GF-D8 (cell line): ENCODE results near the gene EIF4A3.

Experiments used
- DNase-seq: peaks from one replicate; lab custom pipeline; 2025; lab: John Stamatoyannopoulos, UW

The EIF4A3 gene

GRCh38 chr17:80147035-80147822 lies at the start of gene EIF4A3:
EIF4A3 (minus strand) TSS chr17:80147128; CDS start chr17:80146961, 167 bp downstream.
- peak; percentile 95 for DNase-seq

- DNase-seq, result no peak
Observed at GRCh38 chr17:80196652-80197051, 49.7 kb upstream of the EIF4A3 start.

- DNase-seq, result no peak
Observed at GRCh38 chr17:80195671-80196529, 49.0 kb upstream of the EIF4A3 start.

GRCh38 chr17:80195141-80195540 lies 48.2 kb upstream of the EIF4A3 start:
- no peak for DNase-seq

- DNase-seq, result no peak
Observed at GRCh38 chr17:80191865-80192661, 45.1 kb upstream of the EIF4A3 start.

- DNase-seq, result no peak
Observed at GRCh38 chr17:80191192-80191591, 44.3 kb upstream of the EIF4A3 start.

GRCh38 chr17:80190716-80191115 lies 43.8 kb upstream of the EIF4A3 start:
- DNase-seq, result no peak

- DNase-seq, result no peak
Observed at GRCh38 chr17:80189611-80190010, 42.7 kb upstream of the EIF4A3 start.

- no peak for DNase-seq
Observed at GRCh38 chr17:80187515-80187941, 40.6 kb upstream of the EIF4A3 start.

GRCh38 chr17:80187090-80187489 lies 40.2 kb upstream of the EIF4A3 start:
- DNase-seq, result no peak

- no peak for DNase-seq
Observed at GRCh38 chr17:80185968-80186367, 39.0 kb upstream of the EIF4A3 start.

- no peak for DNase-seq
Observed at GRCh38 chr17:80184423-80184714, 37.4 kb upstream of the EIF4A3 start.

- no peak for DNase-seq
Observed at GRCh38 chr17:80183581-80184422, 36.9 kb upstream of the EIF4A3 start.

GRCh38 chr17:80182845-80183223 lies 35.9 kb upstream of the EIF4A3 start:
- DNase-seq, result no peak

GRCh38 chr17:80182118-80182844 lies 35.4 kb upstream of the EIF4A3 start:
- DNase-seq, result no peak

GRCh38 chr17:80181431-80181830 lies 34.5 kb upstream of the EIF4A3 start:
- DNase-seq, result no peak

- DNase-seq, result no peak
Observed at GRCh38 chr17:80180192-80180591, 33.3 kb upstream of the EIF4A3 start.

- DNase-seq, result no peak
Observed at GRCh38 chr17:80177986-80178595, 31.2 kb upstream of the EIF4A3 start.

- no peak for DNase-seq
Observed at GRCh38 chr17:80176757-80177156, 29.8 kb upstream of the EIF4A3 start.

GRCh38 chr17:80173916-80174315 lies 27.0 kb upstream of the EIF4A3 start:
- no peak for DNase-seq
